Lower leg skin (tissue), 3 donors: ENCODE measurements around the gene STK24.

Experiments used
- POLR2A ChIP-seq, 2 donors: fragments of 450-650 bp; IDR thresholded peaks; one replicate each; pipeline ENCODE4 v1.6.1; 2016 to 2017; ENCODE audit warnings: antibody characterized with exemption in 2 of 2, mild to moderate bottlenecking in 1 of 2, moderate library complexity in 1 of 2
- TF ChIP-seq, protein P1 (sequence below), 3 donors: fragments of 450-650 bp; IDR thresholded peaks; one replicate each; pipeline ENCODE4 v1.5.1; 2016; ENCODE audit warnings: antibody characterized with exemption in 3 of 3, mild to moderate bottlenecking in 3 of 3, moderate library complexity in 2 of 3

DNA sequence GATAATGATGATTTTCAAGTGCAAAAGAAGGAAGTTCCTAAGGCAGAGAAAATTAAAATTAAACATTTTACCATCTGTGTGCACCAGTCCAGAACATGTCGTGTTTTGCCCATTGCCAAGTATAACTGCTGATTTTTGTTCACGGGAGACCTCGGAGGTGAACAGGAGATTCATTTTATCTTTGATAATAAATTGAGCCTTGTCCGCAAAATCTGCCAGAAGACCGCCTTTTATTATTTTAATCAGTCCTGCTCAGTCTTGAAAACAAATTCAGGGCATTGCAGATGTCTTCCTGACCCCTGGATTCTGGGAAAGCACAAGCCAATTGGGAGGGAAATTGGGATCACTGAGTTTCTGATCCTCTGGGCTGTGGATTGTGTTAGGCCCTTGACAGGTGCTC, 165.9 kb downstream of the STK24 start:
- TF ChIP-seq, protein P1, sequence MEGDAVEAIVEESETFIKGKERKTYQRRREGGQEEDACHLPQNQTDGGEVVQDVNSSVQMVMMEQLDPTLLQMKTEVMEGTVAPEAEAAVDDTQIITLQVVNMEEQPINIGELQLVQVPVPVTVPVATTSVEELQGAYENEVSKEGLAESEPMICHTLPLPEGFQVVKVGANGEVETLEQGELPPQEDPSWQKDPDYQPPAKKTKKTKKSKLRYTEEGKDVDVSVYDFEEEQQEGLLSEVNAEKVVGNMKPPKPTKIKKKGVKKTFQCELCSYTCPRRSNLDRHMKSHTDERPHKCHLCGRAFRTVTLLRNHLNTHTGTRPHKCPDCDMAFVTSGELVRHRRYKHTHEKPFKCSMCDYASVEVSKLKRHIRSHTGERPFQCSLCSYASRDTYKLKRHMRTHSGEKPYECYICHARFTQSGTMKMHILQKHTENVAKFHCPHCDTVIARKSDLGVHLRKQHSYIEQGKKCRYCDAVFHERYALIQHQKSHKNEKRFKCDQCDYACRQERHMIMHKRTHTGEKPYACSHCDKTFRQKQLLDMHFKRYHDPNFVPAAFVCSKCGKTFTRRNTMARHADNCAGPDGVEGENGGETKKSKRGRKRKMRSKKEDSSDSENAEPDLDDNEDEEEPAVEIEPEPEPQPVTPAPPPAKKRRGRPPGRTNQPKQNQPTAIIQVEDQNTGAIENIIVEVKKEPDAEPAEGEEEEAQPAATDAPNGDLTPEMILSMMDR (IDR thresholded peaks at IDR 0.05) = no peak
- no peak for TF ChIP-seq POLR2A (IDR thresholded peaks at IDR 0.05)
